Measurements from ENCODE around the gene RBM47.

The RBM47 gene

DNA sequence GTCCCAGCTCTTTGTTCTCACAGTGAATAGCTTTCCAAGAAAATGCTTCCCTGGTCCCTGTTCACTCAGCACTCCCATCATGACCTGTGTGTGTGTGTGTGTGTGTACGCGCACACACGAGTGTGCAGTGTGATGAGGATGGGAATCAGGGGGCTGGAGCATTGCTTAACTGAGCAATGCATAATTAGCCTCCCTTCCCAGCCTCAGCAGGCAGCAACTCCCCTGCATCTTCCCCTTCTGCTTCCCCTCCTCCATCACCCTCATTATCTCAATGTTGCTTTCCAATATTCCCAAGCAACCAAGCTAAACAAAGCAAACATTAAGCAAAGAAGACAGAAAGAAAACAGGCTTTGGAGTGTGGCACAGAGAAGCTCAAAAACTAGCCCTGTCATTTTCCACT is 137.0 kb downstream of the RBM47 start:
- no peaks in the 10 kb centered on the region for H3F3A ChIP-seq (ENCODE audit: low read depth)
- no peaks in the 10 kb centered on the region for H3K9me3 ChIP-seq (ENCODE audit: insufficient read depth, low read depth, low read length)
- H4K20me1 ChIP-seq (ENCODE audit: insufficient read depth, low read length, poor library complexity, severe bottlenecking): no peaks in the 10 kb centered on the region
- no peak overlapping the region for H3K4me2 ChIP-seq (ENCODE audit: low read depth, low read length, poor library complexity, severe bottlenecking)
- no peaks in the 10 kb centered on the region for H3K9me2 ChIP-seq (replicated peaks; ENCODE audit: low read depth, low read length)
- H3K9ac ChIP-seq (ENCODE audit: low read depth, low read length, poor library complexity, severe bottlenecking): no peak overlapping the region
- H3K79me2 ChIP-seq (ENCODE audit: insufficient read depth, low read length): no peaks in the 10 kb centered on the region
- H3K4me3 ChIP-seq (ENCODE audit: low read length, poor library complexity, severe bottlenecking): no peak overlapping the region
- no peaks in the 10 kb centered on the region for H3K36me3 ChIP-seq (ENCODE audit: insufficient read depth, low read length)
- no peaks in the 10 kb centered on the region for H3K27me3 ChIP-seq (ENCODE audit: insufficient read depth, low read length, poor library complexity, severe bottlenecking)
- H3K4me1 ChIP-seq (ENCODE audit: insufficient read depth, low read length, poor library complexity, severe bottlenecking): no peaks in the 10 kb centered on the region
- TF ChIP-seq, protein P1, sequence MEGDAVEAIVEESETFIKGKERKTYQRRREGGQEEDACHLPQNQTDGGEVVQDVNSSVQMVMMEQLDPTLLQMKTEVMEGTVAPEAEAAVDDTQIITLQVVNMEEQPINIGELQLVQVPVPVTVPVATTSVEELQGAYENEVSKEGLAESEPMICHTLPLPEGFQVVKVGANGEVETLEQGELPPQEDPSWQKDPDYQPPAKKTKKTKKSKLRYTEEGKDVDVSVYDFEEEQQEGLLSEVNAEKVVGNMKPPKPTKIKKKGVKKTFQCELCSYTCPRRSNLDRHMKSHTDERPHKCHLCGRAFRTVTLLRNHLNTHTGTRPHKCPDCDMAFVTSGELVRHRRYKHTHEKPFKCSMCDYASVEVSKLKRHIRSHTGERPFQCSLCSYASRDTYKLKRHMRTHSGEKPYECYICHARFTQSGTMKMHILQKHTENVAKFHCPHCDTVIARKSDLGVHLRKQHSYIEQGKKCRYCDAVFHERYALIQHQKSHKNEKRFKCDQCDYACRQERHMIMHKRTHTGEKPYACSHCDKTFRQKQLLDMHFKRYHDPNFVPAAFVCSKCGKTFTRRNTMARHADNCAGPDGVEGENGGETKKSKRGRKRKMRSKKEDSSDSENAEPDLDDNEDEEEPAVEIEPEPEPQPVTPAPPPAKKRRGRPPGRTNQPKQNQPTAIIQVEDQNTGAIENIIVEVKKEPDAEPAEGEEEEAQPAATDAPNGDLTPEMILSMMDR (conservative IDR thresholded peaks at IDR 0.05; ENCODE audit: low read length): no peak
- TF ChIP-seq EZH2phosphoT487 (IDR thresholded peaks at IDR 0.05; ENCODE audit: borderline replicate concordance): no peak
- H2AFZ ChIP-seq (ENCODE audit: low read length): no peak overlapping the region

DNA sequence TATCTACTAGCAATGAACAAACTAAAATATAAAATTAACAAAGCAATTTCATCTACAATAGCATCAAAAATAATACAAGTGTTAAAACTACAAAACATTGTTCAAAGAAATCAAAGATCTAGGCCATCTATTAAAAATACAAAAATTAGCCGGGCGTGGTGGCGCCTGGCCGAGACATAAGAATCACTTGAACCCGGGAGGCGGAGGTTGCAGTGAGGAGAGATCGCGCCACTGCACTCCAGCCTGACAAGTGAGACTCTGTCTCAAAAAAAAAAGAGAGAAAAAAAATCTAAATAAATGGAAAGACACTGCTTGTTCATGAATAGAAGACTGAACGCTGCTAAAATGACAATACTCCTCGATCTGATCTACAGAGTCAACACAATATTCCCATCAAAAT is 139.2 kb downstream of the RBM47 start:
- H3K4me3 ChIP-seq (ENCODE audit: low read length, poor library complexity, severe bottlenecking): no peak overlapping the region
- no peaks in the 10 kb centered on the region for H3K9me2 ChIP-seq (replicated peaks; ENCODE audit: low read depth, low read length)
- H2AFZ ChIP-seq (ENCODE audit: low read length): no peak overlapping the region
- H4K20me1 ChIP-seq (ENCODE audit: insufficient read depth, low read length, poor library complexity, severe bottlenecking): no peaks in the 10 kb centered on the region
- H3K9me3 ChIP-seq (ENCODE audit: insufficient read depth, low read depth, low read length): no peaks in the 10 kb centered on the region
- no peaks in the 10 kb centered on the region for H3F3A ChIP-seq (ENCODE audit: low read depth)
- TF ChIP-seq, protein P1 (conservative IDR thresholded peaks at IDR 0.05; ENCODE audit: low read length): no peak
- H3K4me1 ChIP-seq (ENCODE audit: insufficient read depth, low read length, poor library complexity, severe bottlenecking): no peaks in the 10 kb centered on the region
- no peaks in the 10 kb centered on the region for H3K27me3 ChIP-seq (ENCODE audit: insufficient read depth, low read length, poor library complexity, severe bottlenecking)
- H3K9ac ChIP-seq (ENCODE audit: low read depth, low read length, poor library complexity, severe bottlenecking): no peak overlapping the region
- H3K79me2 ChIP-seq (ENCODE audit: insufficient read depth, low read length): no peaks in the 10 kb centered on the region
- H3K36me3 ChIP-seq (ENCODE audit: insufficient read depth, low read length): no peaks in the 10 kb centered on the region
- no peak overlapping the region for H3K4me2 ChIP-seq (ENCODE audit: low read depth, low read length, poor library complexity, severe bottlenecking)

DNA sequence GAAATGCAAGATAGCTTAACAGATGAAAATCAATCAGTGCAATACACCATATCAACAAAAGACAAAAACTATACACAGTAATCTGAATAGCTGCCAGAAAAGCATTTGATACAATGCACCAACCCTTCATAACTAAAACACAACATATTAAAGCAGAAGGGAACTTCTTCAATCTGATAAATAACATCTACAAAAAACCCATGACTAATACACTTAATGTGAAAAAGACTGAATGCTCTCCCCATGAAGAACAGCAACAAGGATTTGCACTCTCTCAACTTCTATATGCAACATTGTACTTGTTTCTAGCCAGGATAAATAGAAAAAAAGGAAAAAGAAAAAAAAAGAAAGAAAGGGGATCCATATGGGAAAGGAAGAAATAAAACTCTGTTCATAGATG is 139.7 kb downstream of the RBM47 start:
- H3K4me3 ChIP-seq (ENCODE audit: low read length, poor library complexity, severe bottlenecking): no peak overlapping the region
- TF ChIP-seq, protein P1 (conservative IDR thresholded peaks at IDR 0.05; ENCODE audit: low read length): no peak
- TF ChIP-seq EZH2phosphoT487 (IDR thresholded peaks at IDR 0.05; ENCODE audit: borderline replicate concordance): no peak
- H3F3A ChIP-seq (ENCODE audit: low read depth): no peaks in the 10 kb centered on the region
- H3K9me2 ChIP-seq (replicated peaks; ENCODE audit: low read depth, low read length): no peaks in the 10 kb centered on the region
- H3K9me3 ChIP-seq (ENCODE audit: insufficient read depth, low read depth, low read length): no peaks in the 10 kb centered on the region
- no peaks in the 10 kb centered on the region for H3K36me3 ChIP-seq (ENCODE audit: insufficient read depth, low read length)
- H3K79me2 ChIP-seq (ENCODE audit: insufficient read depth, low read length): no peaks in the 10 kb centered on the region
- H4K20me1 ChIP-seq (ENCODE audit: insufficient read depth, low read length, poor library complexity, severe bottlenecking): no peaks in the 10 kb centered on the region
- H3K4me2 ChIP-seq (ENCODE audit: low read depth, low read length, poor library complexity, severe bottlenecking): no peak overlapping the region
- no peak overlapping the region for H3K9ac ChIP-seq (ENCODE audit: low read depth, low read length, poor library complexity, severe bottlenecking)
- no peaks in the 10 kb centered on the region for H3K27me3 ChIP-seq (ENCODE audit: insufficient read depth, low read length, poor library complexity, severe bottlenecking)
- no peaks in the 10 kb centered on the region for H3K4me1 ChIP-seq (ENCODE audit: insufficient read depth, low read length, poor library complexity, severe bottlenecking)
- H2AFZ ChIP-seq (ENCODE audit: low read length): no peak overlapping the region

All from Loucy (cell line).